Measurements from ENCODE around the gene NSMCE4A. TPM values are rescaled to one million over a fixed set of nuclear protein-coding genes. Genes with fewer than 3 reads are reported as not detected.
A peak's percentile ranks its signal among the peaks of the same experiment; 100 is the strongest.
"Not testable (repeated sequence)": the region's sequence is repeated elsewhere in the genome, so short reads cannot be mapped to it uniquely, and the experiment has no call there.

Gene NSMCE4A, protein sequence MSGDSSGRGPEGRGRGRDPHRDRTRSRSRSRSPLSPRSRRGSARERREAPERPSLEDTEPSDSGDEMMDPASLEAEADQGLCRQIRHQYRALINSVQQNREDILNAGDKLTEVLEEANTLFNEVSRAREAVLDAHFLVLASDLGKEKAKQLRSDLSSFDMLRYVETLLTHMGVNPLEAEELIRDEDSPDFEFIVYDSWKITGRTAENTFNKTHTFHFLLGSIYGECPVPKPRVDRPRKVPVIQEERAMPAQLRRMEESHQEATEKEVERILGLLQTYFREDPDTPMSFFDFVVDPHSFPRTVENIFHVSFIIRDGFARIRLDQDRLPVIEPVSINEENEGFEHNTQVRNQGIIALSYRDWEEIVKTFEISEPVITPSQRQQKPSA
- 10 to 100 TPM; 17.0 to 46.5 (median 30.6) TPM for total RNA-seq
- long read RNA-seq, partial matches to known transcripts, result 0 of 7 reads
- long read RNA-seq, other reads (novel, unspliced or antisense), result 4 of 7 reads

DNA sequence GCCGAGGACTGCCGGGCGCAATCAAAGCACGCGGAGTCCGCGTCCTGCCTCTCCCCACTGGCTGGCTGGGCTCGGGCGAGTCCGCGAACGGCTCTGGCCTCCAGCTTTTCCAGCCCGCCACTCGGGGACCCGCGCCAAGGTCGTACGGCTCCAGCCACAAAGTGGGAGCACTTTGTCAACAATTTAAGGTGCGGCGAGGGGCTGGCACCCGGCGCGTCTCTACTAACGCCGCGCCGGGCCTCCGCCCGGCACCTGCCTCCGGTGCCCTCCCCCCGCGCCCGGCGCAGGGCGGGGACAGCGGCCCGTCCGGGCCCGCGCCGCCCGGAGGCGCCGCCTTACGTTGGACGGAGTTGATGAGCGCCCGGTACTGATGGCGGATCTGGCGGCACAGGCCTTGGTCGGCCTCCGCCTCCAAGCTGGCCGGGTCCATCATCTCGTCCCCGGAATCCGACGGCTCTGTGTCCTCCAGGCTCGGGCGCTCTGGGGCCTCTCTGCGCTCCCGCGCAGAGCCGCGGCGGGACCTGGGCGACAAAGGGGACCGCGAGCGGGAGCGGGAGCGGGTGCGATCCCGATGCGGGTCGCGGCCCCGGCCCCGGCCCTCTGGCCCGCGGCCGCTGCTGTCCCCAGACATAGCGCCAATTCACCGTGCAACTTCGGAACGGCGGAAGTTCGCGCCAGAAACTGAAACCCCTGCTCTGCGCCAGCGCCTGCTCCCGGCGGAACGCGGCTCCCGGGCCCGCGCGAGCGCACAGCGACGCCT lies at the start of gene NSMCE4A:
NSMCE4A (minus strand) TSS at position 683 of the 760 bp plus-strand sequence; CDS start at position 631, 52 bp downstream.
- no peaks in the 10 kb centered on the region for H3K9me3 ChIP-seq
- peaks cover 0 to 42% (median 16%) of the 10 kb centered on the region in 4 donors for H3K4me1 ChIP-seq
- peak within 1 kb of the TSS; percentile 84 to 97 (median 94) for H3K4me3 ChIP-seq
- H3K36me3 ChIP-seq, result peaks cover 0 to 3% (median 0%) of the 10 kb centered on the region in 4 donors
- no peaks in the 10 kb centered on the region for H3K27me3 ChIP-seq
- WGBS (ENCODE audit: insufficient coverage, low coverage, low lambda C conversion rate, missing lambda C conversion rate), result no CpG with 5 or more reads among the region's 101 CpGs
- DNase-seq, result peak; percentile 85 to 86 (median 86)
- intact Hi-C loops (cut with DNase I), result no loop called here
- peak; percentile 81 for TF ChIP-seq POLR2A (IDR thresholded peaks at IDR 0.05)
- TF ChIP-seq, protein P1, sequence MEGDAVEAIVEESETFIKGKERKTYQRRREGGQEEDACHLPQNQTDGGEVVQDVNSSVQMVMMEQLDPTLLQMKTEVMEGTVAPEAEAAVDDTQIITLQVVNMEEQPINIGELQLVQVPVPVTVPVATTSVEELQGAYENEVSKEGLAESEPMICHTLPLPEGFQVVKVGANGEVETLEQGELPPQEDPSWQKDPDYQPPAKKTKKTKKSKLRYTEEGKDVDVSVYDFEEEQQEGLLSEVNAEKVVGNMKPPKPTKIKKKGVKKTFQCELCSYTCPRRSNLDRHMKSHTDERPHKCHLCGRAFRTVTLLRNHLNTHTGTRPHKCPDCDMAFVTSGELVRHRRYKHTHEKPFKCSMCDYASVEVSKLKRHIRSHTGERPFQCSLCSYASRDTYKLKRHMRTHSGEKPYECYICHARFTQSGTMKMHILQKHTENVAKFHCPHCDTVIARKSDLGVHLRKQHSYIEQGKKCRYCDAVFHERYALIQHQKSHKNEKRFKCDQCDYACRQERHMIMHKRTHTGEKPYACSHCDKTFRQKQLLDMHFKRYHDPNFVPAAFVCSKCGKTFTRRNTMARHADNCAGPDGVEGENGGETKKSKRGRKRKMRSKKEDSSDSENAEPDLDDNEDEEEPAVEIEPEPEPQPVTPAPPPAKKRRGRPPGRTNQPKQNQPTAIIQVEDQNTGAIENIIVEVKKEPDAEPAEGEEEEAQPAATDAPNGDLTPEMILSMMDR (IDR thresholded peaks at IDR 0.05), result peak in 1 of 4 donors; percentile 50
- peak within 1 kb of the TSS; percentile 94 to 100 (median 95) for H3K27ac ChIP-seq
- ATAC-seq, result peak; percentile 77 to 87 (median 82)

DNA sequence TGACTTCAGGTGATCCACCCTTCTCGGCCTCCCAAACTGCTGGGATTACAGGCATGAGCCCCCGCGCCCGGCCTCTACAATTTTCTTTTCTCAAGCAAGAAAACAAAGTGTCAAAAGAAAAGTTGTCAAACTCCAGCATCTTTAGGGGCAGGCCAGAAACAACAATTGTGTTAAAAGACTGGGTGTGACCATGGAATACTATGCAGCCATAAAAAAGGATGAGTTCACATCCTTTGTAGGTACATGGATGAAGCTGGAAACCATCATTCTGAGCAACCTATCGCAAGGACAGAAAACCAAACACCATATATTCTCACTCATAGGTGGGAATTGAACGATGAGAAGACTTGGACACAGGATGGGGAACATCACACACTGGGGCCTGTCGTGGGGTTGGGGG lies 48.2 kb upstream of the NSMCE4A start:
- 91% methylated on average over 6 of the region's 7 CpGs for WGBS (ENCODE audit: insufficient coverage, low coverage, low lambda C conversion rate, missing lambda C conversion rate)
- H3K4me1 ChIP-seq; intact Hi-C loops (cut with DNase I): not testable (repeated sequence)

GRCh38 chr10:122022276-122022675 lies 47.3 kb upstream of the NSMCE4A start:
- WGBS (ENCODE audit: insufficient coverage, low coverage, low lambda C conversion rate, missing lambda C conversion rate), result 71% methylated on average over 3 of the region's 4 CpGs
- H3K36me3 ChIP-seq, result no peaks in the 10 kb centered on the region
- no peak overlapping the region for H3K4me3 ChIP-seq
- no peak for TF ChIP-seq POLR2A (IDR thresholded peaks at IDR 0.05)
- TF ChIP-seq, protein P1 (IDR thresholded peaks at IDR 0.05), result no peak
- H3K9me3 ChIP-seq, result no peaks in the 10 kb centered on the region
- DNase-seq, result no peak
- no peaks in the 10 kb centered on the region for H3K27me3 ChIP-seq
- no peaks in the 10 kb centered on the region for H3K4me1 ChIP-seq
- intact Hi-C loops (cut with DNase I), result no loop called here
- no peak overlapping the region for H3K27ac ChIP-seq
- ATAC-seq, result no peak

More for the DNA sequence above, 48.2 kb upstream of the NSMCE4A start:
- H3K27ac ChIP-seq, H3K27me3 ChIP-seq, H3K36me3 ChIP-seq, ATAC-seq, H3K4me3 ChIP-seq, H3K9me3 ChIP-seq, DNase-seq: not testable (repeated sequence)

DNA sequence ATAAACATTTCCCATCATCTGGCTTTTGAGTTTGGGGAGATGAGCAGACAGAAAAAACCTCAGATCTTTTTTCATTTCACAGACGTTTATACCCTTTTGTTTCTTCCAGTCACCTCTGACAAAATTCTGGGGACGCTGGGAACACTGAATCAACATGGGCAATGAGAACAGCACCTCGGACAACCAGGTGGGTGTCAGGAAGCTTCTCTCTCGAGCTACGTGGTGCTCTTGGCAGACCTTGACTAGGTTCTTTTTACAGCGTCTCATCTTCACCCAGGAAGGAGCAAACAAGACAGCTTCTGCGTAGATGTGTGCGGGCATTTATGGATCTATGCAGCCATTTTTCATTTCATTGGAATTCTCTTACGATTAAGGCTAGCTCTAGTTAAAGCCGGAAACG lies 46.8 kb upstream of the NSMCE4A start:
- intact Hi-C loops (cut with DNase I), result no loop called here
- ATAC-seq, result no peak
- H3K4me3 ChIP-seq, result no peak overlapping the region
- TF ChIP-seq, protein P1 (IDR thresholded peaks at IDR 0.05), result no peak
- TF ChIP-seq POLR2A (IDR thresholded peaks at IDR 0.05), result no peak
- no peaks in the 10 kb centered on the region for H3K36me3 ChIP-seq
- H3K9me3 ChIP-seq, result no peaks in the 10 kb centered on the region
- no peaks in the 10 kb centered on the region for H3K4me1 ChIP-seq
- no peaks in the 10 kb centered on the region for H3K27me3 ChIP-seq
- WGBS (ENCODE audit: insufficient coverage, low coverage, low lambda C conversion rate, missing lambda C conversion rate), result 80% methylated on average over 11 of the region's 11 CpGs
- DNase-seq, result no peak
- no peak overlapping the region for H3K27ac ChIP-seq
